NB4 (cell line): ENCODE measurements around the gene SEMA5A.

ENCODE experiments used
- DNase-seq: peaks from one replicate; pipeline ENCODE4 v3.0.0; 2010; ENCODE audit warnings: low read depth
- H3K4me3 ChIP-seq: one replicate; pipeline ENCODE4 v1.5.1; 2011; ENCODE audit warnings: mild to moderate bottlenecking, low read depth, low read length, moderate library complexity
- CTCF ChIP-seq: IDR thresholded peaks from one replicate; pipeline ENCODE4 v1.5.1; 2012; ENCODE audit warnings: low read depth, low read length
- MYC ChIP-seq: IDR thresholded peaks from 2 replicates; pipeline ENCODE4 v1.6.1; 2011; ENCODE audit warnings: low read depth, low read length
- POLR2A ChIP-seq: IDR thresholded peaks from 2 replicates; pipeline ENCODE4 v1.6.1; 2011; ENCODE audit warnings: mild to moderate bottlenecking; ENCODE audit not compliant: insufficient read length; ENCODE audit errors: extremely low read depth
- TF ChIP-seq, protein P1 (sequence below): IDR thresholded peaks from 2 replicates; pipeline ENCODE4 v1.6.1; 2011; ENCODE audit warnings: low read depth, low read length

SEMA5A gene

GRCh38 chr5:9390113-9390512 lies 155.8 kb downstream of the SEMA5A start:
- no peak for DNase-seq
- TF ChIP-seq POLR2A (no peak), CTCF (no peak), MYC (no peak)
- TF ChIP-seq, protein P1, sequence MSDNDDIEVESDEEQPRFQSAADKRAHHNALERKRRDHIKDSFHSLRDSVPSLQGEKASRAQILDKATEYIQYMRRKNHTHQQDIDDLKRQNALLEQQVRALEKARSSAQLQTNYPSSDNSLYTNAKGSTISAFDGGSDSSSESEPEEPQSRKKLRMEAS, result no peak
- no peak overlapping the region for H3K4me3 ChIP-seq

GRCh38 chr5:9388941-9389674 lies 156.8 kb downstream of the SEMA5A start:
- DNase-seq, result no peak
- H3K4me3 ChIP-seq, result no peak overlapping the region
- TF ChIP-seq MYC (no peak), CTCF (no peak), POLR2A (no peak)
- TF ChIP-seq, protein P1, result no peak

DNA sequence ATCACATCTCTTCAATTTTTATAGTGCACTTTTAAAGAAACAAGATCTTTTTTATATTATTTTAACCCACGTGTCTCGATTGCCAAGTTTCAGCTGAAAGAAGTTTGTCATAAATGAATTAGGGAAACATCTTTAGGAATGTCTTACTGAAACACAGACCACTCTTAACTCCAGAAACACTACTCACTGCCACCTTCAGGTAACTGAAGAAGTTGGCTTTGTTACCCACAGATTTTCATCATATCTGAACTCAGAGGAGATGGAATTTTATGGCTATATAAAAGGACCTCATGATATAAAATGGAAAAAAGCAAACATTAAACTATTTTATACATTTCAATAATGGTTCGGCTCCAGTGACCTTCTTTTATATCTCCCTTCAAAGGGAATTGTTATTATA lies 158.0 kb downstream of the SEMA5A start:
- TF ChIP-seq CTCF, result no peak
- no peak for TF ChIP-seq POLR2A
- no peak for TF ChIP-seq MYC
- TF ChIP-seq, protein P1, result no peak
- H3K4me3 ChIP-seq, result no peak overlapping the region

GRCh38 chr5:9386945-9387344 lies 158.9 kb downstream of the SEMA5A start:
- DNase-seq, result no peak
- H3K4me3 ChIP-seq, result no peak overlapping the region
- no peak for TF ChIP-seq MYC
- TF ChIP-seq, protein P1, result no peak
- TF ChIP-seq CTCF, result no peak

More for the DNA sequence above, 158.0 kb downstream of the SEMA5A start:
- DNase-seq, result no peak

- DNase-seq, result no peak
- TF ChIP-seq CTCF, result no peak
- TF ChIP-seq POLR2A, result no peak
- H3K4me3 ChIP-seq, result no peak overlapping the region
These were observed 163.4 kb downstream of the SEMA5A start for GRCh38 chr5:9382522-9382921.

- no peak for DNase-seq
- no peak for TF ChIP-seq POLR2A
- TF ChIP-seq, protein P1, result no peak
- no peak for TF ChIP-seq MYC
- no peak for TF ChIP-seq CTCF
These were observed 164.4 kb downstream of the SEMA5A start for GRCh38 chr5:9381464-9381863.

More at GRCh38 chr5:9381464-9381863, 164.4 kb downstream of the SEMA5A start:
- no peak overlapping the region for H3K4me3 ChIP-seq
